Activated CD4-positive, alpha-beta T cell treated with anti-CD3 and anti-CD28 coated beads, Interleukin-2, amount 50 U/mL, for 24 hours (primary cell): ENCODE measurements around the gene LBP.
"Not testable (repeated sequence)": the region's sequence is repeated elsewhere in the genome, so short reads cannot be mapped to it uniquely, and the experiment has no call there.

Experiments used
- DNase-seq, 2 donors: peaks; one replicate each; pipeline ENCODE4 v3.0.0-alpha.2; 2020; ENCODE audit warnings: low read depth in 1 of 2, low spot score in 1 of 2

Gene LBP

DNA sequence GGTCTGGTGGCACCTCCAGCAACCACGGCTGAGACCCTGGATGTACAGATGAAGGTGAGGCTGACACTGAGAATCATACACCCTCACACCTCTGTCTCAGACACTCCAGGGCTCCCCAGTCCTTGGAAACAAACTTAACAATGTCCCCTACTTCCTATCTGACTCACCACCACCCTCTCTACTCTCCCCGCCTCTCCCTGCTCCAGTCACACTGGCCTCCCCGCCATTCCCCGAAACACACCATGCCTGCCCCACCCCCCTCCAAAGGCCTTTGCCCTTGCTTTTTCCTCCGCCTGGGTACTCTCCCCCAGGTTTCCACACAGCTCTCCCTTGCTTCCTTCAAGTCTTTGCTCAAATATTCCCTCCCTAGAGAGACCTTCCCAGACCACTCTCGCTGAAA is 26.1 kb upstream of the LBP start:
- no peak for DNase-seq

DNA sequence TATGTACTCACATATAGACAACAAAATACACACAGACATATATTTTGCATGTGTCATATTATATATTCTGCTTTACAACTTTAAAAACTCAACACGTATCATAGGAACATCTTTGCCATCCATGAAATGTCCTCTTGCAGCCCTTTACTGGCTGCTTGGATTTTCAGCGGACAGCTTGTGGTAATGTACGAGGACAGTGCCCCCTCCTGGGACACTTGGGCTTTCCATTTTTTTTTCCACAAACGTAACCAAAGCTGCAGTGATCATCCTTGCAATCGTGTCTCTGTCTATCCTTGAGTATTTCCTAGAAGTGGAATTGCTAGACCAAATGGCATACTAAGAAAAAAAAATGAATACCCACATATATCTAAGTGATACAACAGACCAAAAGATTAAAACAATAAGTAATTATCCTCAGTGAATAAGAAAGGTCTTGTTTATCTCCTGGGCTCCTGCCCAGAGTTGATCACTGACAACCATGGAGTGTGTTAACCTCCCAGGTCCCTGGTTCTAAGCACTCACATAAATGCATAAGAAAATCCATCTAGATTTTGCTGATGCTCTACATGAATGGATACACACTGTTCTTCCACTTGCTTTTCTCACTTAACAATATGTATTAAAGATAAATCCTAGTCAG is 24.2 kb upstream of the LBP start:
- no peak for DNase-seq

DNA sequence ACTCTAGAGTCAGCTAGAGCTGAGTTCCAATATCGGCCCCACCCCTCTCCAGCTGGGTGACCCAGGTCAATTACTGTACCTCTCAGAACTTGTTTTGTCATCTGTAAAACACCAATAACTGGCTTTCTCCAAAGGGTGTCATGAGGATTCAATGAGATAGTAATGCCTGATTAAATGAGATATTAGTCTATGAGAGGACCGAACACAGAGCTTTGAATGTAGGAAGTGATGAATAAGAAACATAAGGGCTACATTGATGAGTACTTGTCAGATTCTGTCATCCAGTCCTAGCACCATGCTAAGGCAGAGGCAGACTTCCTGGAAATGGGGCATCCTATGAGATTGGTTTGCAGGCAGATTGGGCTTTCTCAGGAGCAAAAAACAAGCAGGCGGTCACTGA is 22.1 kb upstream of the LBP start:
- DNase-seq: no peak

DNA sequence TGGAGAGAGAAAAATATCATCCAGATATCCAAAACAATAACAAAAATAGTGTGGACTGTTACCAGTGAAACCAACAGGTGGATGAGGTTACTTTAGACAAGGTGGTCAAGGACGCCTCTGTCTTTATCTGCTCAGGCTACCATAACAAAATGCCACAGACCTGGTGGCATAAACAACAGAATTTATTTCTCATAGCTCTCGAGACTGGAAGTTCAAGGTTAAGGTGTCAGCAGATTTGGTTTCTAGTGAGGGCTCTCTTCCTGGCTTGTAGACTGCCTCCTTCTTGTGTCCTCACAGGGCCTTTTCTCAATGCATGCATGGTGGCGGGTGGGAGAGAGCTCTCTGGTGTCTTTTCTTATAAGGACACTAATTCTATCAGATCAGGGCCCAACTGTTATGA is 21.1 kb upstream of the LBP start:
- DNase-seq: no peak

DNA sequence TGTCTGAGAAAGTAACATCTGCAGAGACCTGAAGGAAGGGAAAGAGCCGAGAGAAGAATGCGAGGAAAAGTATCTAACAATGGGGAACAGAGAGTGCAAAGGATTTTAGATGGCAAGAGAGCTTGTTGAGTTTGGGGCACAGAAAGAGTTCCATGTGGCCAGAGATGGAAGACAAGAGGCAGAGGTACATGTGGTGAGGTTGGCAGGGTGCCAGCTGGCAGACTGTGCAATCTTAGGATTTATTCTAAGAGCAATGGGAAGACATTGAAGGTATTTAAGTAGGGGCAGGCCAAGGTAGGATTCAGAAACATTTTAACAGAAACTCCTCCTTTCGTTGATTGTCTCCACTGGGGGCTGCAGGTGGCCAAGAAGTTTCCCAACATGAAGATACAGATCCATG is 20.4 kb upstream of the LBP start:
- no peak for DNase-seq

DNA sequence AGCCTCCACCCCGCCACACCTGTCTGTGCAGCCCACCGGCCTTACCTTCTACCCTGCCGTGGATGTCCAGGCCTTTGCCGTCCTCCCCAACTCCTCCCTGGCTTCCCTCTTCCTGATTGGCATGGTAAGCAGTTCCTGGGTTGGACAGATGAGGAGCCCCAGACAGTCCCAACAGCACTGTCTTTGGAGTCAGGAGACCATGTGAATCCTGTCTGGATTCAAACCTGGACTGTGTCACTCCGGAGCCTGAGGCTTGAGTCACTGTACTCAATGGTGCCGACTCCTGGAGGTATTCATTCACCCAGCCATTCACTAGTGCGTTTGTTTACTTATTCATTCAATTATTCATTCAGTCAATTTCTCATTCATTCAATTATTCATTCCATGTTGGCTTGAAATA is 20.0 kb upstream of the LBP start:
- DNase-seq: no peak

DNA sequence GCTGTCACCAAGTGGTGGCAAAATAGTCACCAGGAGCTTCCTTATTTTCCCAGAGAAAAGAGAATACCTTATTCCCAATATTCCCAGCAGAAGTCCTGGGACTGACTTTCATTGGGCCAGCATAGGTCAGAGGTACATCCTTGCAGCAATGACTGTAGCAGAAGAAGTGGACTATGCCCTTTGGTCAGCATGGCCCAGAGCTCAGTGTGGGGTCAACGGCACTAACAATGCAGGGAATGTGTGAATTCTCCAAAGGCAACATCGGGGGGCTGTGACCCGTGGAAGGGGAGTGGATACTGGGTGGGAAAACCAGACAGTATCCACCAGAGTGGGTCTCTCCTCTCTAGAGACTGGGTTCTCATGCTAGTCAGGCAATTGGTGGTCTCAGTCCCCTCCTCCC is 15.6 kb upstream of the LBP start:
- DNase-seq: no peak

DNA sequence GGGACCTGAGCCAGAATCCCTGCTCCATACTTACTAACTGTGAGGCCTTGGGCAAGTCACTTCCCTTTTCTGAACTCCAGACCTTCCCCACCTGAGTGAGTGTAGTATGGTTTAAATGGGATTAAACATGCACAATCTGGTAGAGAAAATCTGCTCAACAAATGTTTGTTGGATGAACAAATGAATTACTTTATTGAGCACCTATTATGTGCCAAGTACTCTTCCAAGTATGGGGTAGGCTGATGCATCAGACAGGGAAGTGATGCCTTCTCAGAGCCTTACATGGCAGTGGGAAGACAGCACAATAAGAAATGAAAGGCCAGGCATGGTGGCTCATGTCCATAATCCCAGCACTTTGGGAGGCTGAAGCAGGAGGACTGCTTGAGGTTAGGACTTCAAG is 15.0 kb upstream of the LBP start:
- DNase-seq: no peak

DNA sequence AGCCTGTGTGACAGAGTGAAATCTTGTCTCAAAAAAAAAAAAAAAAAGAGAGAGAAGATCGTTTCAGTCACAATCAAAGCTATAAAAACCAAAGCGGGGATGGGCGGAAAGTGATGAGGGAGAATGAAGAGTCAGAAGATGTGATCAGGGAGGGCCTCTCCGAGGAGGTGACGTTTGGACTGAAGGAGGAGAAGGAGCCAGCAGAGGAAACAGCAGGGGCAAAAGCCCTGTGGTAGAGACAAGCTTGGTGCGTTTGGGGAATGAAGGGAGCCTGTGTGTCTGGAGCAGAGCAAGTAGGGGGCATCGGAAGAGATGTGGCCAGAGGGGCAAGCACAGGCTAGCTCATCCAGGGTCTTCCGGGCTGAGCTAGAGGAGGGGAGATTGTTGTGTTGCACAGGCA is 14.5 kb upstream of the LBP start:
- DNase-seq: no peak

DNA sequence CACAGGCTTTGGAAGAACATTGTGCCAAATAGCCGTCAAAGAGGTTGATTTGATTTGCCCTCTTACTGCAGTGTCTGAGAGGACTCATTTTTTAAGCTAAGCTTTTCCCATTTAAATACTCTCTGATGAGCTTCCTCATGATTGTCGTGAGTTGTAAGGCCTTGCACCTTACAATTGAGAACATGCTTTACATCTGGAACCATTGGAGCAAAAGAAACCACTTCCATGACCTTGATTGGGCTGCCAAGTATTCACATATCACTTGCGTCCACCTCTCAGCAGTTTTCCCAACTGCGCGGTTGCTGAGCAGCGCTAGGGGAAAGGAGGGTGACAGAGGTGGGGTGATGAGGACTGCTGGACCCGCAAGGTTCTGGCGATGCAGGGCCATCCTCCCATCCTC is 12.3 kb upstream of the LBP start:
- no peak for DNase-seq

DNA sequence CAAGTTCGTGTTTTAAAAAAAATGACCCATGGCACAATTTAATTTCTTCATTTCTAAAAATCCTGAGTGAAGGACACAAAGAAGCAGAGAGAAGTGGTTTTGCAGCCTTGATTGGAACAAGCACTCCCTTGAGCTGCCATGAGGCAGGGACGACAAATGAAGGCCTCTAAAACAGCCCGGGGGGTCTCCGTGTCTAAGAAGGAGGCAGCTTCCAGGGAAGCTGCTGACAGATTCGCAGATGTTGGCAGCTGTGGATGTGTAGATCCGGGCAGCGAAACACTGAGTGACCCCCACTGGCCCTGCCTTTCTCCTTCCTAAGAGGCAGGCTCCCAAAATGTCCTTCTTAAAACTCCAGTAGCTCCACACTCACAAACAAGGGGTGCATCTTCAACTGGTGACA is 9.6 kb upstream of the LBP start:
- DNase-seq: no peak

DNA sequence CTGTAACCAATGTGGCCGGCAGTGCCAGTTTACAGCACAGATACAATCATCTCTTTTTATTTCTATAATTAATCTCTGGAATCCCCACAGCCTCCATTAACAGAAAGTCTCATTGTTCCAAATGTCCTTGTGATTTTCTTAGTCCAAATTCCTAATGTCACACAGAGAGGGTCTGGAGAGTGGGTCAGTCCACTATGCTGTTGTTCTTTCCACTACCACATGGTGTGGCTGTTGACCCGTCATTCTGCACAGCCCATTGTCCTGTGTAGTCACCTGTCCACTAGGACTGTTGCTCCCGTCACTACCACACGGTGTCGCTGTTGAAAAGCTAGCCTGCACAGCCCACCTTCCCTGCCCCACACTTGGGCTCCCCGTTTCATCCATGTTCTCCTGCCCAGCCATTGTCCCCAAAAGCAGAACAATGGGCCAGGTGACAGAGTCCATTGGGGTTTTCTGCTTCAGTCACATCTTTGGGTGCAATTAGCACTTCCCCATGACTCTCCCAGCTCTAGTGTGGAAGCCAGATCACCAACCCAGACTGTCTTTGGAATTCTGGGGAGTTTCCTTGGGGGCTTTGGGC is 8.6 kb upstream of the LBP start:
- DNase-seq: no peak

DNA sequence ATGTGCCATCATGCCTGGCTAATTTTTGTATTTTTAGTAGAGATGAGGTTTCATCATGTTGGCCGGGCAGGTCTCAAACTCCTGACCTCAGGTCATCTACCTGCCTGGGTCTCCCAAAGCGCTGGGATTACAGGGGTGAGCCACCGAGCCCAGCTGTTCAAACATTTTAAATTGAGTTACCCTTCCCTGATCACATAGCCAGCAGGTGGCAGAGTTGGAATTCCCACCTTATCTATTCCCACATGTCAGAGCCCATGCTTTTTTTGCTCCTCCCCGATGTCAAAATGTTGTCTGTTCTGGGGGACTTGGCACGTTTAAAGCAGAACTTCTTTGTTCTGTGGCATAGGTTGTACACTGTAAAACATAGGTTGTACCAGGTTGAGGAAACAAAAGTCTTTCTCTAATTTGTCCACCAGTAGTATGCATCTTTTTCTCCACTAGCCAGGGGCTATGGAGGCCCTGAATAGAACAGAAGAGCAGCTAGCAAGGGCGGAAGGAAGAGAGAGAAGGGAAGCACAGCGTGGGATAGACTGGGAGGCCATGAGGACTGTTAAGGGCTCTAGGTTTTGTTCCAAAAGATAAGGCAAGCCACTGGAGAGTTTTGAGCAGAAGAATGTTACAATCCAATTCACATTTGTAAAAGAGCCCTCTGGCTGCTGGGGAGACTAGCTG is 7.3 kb upstream of the LBP start:
- DNase-seq: no peak

DNA sequence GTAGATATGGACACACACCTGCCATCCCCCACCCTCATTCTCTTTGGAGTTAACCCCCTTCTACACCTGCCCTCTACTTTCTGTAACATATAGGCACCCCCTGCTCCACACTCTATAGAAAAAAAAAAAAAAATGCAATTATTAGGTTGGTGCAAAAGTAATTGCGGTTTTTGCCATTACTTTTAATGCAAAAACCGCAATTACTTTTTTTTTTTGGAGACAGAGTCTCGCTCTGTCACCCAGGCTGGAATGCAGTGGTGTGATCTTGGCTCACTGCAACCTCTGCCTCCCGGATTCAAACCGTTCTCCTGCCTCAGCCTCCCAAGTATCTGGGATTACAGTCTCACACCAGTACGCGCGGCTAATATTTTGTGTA is 6.8 kb upstream of the LBP start:
- not testable (repeated sequence) for DNase-seq

DNA sequence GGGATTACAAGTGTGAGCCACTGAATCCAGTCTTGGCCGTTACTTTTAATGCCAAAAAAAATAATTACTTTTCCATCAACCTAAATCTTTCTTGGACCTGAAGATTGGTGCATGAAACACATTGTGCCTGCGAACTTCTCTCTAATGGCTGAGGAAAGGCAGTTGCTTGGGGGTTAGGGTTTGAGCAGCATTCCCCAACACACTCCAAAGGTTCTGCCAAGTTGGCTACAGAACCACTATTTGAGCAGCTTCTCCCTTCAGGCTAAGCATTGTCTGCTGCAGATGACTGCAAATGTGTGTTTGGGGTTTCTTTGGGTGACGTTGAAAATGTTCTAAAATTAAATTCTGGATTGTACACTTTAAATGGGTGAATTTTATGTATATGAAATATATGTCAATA is 6.3 kb upstream of the LBP start:
- no peak for DNase-seq

DNA sequence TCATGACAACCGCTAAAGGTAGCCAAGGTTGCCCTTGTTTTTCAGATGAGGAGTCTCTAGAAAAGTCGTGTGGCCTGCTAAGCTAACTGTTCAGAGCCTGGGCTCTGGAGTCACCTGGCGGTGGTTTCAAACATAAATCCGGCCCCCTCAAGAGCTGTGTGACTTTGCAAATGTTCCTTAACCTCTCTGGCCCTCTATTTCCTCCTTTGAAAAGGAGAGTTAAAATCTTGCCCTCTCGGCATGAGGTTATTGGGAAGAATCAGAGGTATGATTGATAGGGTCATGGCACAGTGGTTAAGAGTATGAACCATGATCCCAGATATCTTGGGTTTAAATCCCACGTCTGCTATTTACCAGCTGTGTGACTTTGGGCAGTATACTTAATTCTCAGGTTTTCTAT is 5.6 kb upstream of the LBP start:
- DNase-seq: no peak

DNA sequence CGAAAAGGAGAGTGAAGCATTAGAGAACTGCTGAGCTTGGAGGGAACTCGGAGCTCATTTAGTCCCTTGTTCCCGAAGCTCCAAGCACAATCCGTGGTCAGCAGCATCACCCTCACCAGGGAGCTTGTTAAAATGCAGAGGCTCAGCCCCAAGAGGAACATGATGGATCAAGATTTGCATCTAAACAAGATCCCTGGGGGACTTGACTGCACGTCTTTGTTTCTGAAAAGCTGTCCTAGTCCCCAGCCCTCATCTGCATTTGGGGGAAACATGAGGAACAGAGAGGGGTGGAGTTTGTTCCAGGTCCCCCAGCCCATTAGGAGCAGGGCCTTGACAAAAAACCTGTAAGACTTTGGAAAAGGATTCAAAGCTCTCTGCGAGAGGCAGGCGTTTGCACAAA is 4.1 kb upstream of the LBP start:
- DNase-seq: no peak

DNA sequence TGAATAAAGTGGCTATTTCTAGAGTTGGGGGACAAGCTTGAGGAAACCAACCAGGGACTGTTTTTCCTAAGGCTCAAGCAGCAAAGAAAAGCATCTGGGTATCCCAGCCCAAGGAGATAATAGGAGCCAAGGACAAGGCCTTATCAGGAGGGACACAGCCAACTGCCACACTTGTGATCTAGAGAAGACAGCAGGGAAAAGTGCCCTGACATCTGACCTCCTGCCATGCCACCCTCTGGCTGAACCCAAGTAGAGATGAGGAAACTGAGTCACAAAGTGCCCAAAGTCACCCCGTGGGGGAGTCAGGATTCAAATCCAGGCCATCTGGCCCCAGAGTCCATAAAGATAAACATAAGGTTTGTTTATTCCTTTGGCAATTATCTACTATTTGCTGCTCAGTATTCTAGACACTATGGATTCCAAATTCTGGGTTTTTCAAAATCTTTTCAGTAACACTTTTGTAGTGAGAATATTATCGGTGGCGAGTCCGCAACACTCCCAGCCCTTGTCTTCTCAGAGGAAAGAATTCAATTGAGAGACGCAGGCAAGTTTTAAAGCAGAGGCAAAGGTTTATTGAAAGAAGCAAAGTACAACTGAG is 3.5 kb upstream of the LBP start:
- no peak for DNase-seq

DNA sequence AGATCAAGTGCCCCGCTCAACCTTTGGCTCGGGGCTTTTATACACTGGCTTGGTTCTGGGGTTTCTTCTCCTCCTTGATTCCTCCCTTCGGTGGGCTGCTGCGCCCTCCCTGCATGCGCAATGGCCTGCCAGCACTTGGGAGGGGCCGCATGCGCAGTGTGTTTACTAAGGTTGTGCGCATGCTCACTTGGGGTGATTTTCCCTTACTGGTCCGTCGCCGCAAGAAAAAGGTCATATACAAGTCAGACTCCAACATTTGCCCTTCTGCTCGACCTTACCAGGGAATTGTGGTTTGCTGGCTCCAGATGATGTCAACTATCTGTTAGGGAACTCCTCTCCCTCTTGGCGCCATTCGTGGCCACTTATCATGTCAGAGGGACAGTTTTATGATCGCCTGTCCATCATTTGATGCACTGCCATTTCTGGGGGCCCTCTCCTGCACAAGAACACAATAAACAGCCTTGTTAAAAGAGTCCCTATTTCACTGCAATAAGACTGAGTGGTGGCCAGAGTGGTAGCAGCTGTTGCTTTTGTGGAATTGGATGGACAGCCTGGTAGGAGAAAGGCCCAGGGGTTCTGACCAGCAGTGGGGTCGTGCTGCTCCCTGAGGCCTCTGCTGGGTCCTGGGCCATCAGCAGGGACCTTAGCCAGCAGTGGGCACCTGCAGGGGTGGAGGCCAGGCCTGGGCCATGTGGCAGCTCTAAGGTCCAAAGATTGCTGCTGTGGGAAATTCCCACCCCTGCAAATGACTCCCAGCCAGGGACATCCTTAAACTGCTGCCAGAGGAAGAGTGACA is 2.8 kb upstream of the LBP start:
- no peak for DNase-seq

DNA sequence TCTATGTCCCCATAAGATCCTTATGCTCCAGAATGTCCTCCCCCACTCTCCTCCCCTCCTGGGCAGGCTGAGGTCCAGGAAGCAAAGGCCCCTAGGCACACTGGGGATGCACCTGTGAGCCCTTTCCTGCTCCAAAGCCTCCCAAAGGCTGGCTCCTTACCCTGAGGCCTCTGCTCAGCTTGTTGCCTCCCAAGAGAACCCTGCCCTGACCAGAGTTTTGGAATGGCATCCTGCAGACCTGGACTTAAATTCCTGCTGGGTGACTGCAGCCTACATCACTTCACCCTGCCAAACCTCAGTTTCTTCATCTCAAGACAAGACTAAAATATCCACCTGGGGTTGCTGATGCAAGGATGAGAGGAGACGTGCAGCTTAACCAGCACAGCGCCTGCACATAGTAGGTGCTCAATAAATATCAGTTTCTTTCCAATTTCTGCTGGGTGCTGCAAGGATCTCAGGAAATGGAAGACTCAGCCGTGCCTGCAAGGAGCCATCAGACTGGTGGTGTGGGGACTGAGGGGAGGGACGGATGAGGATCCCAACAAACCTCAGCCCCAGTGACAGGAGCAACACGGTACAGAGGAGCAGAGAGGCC is 2.1 kb upstream of the LBP start:
- DNase-seq: no peak

DNA sequence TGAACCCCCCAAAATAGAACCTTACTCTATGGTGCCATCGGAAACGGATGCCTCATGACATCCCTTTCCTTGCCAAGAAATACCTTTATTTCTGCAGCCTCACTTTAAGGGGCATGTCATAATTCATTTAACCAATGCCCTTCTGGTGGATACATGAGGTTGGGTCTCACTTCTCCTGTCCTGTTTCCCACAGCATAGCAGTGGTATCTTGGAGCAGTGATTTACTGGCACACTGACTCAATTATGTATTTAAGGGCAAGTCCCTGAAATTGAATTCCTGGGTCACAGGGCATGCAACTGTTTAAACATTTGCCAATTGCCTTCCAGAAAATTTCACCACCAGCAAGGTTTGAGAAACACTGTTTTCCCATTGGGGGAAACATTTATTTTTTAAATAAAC is 639 bp upstream of the LBP start:
- no peak for DNase-seq

DNA sequence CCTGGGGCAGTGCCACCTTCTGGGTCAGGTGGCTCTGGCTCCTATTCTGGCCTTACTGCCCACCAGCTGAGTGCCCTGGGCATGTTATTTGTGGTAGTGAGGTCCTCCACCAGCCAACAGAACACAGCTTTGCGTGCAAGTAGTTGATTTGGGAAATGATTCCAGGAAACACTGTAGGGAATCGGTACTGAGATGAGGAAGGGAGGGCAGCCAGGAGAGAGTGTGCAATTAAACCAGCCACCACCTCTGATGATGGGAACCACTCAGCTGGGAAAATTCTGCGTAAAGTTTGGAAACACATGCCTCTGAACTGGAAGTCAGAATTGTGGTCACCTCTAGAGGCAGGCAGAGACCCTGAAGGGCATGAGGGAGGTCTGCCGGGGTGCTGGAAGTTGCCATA is 459 bp downstream of the LBP start:
- DNase-seq: no peak
